ENCODE results near the gene MTOR.

MTOR gene

GRCh38 chr1:11151826-11152612 lies 110.3 kb downstream of the MTOR start:
- DNase-seq (ENCODE audit: low read depth in 1 of 2, low spot score in 1 of 2): no peak

DNA sequence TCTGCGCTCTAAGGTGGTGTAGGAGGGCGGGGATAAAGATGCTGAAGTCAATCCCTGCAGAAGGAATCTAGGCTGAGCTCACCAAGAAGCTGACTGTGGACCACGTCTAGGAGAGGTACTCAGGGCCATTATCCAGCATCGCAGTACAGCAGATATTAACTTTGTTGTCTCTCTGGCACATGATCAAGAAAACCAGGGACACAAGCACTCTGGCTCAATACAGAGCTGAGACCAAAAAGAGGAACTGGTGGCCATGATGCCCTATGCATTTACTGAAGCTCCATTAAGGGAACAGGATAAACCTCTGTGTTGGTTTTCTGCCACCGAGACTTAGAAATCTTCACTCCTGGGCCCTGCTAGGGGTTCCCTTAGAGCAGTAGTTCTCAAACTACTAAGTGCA lies 111.2 kb downstream of the MTOR start:
- no peak for DNase-seq (ENCODE audit: low read depth in 1 of 2, low spot score in 1 of 2)

- DNase-seq (ENCODE audit: low read depth in 1 of 2, low spot score in 1 of 2): no peak
Observed at GRCh38 chr1:11150326-11150725, 112.0 kb downstream of the MTOR start.

DNA sequence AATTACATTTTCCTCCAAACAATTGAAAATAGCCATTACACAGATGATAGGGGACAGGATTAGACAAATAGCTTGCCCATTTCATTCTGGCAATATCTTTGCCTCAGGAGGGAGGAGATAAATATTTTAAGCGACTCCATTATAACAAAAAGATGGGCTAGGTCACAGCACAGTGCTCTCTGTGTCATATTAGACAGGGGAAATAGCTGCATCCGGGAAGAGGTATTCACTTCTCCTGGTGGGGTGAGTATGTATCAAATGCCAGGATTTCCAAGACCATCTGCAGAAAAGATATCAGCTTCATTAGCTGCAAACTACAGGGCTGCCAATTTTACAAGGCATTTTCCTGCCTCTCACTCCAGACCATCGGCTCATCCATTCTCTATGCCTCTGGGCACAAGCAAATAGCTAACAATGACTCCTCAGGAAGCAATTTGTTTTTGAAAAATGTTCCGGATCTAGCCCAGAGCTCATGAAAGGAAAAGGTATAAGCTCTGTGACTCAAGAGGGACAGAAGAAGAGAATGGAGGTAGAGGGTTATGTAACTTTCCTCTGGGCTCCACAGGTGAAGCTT lies 115.1 kb downstream of the MTOR start:
- no peak for DNase-seq (ENCODE audit: low read depth in 1 of 2, low spot score in 1 of 2)

- DNase-seq (ENCODE audit: low read depth in 1 of 2, low spot score in 1 of 2): no peak
Observed at GRCh38 chr1:11145741-11146140, 116.6 kb downstream of the MTOR start.

DNA sequence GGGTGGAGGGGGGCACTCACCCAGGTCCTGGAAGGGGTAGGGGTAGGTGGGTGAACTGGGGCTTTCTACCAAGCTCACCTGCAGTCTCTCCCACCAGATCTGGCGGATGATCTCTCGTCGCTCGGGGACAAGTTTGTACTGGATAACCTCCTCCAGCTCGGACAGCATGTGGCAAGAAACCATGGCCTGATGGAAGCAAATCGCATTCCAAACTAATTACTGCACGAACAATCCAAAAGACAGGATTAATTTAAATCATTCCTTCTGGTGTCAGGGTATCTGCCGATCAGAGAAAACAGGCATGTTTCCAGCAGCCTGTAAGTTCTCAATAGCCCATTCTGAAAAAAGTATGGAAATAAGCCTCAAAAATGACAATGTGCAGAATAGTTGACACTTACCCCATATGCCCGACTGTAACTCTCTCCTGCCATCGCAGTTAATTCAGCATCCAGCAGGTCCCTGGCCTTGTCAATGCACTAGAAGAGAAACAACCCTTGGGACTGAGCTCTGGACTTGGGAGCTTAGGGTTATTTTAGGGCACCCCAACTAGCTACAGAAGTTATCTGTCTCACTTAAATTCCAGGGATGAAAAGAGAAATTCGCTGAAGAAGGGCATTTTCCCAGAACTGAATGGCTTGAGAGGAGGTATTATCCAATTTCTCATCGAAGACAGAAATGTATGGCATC lies 117.6 kb downstream of the MTOR start:
- no peak for DNase-seq (ENCODE audit: low read depth in 1 of 2, low spot score in 1 of 2)

- no peak for DNase-seq (ENCODE audit: low read depth in 1 of 2, low spot score in 1 of 2)
Observed at GRCh38 chr1:11143907-11144306, 118.4 kb downstream of the MTOR start.

DNA sequence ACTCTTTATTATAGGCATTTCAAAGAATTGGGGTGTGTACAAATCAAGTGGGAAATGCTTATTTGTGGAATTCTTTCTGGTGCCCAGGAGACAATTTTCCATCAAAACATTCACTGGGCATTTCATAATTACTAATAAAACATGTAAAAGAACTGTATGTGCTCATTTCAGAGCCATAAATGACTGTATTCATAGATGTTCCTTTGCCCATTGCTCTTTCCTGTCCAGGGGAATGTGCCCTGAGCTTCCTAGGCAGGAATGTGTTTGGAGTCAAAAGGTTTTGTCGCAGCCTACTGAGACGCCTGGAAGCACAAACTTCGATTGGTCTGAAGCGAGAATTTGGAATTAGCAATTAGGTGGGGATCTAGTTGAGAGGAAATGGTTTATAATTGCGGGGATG lies 119.0 kb downstream of the MTOR start:
- no peak for DNase-seq (ENCODE audit: low read depth in 1 of 2, low spot score in 1 of 2)

- no peak for DNase-seq (ENCODE audit: low read depth in 1 of 2, low spot score in 1 of 2)
Observed at GRCh38 chr1:11142618-11143391, 119.5 kb downstream of the MTOR start.

DNA sequence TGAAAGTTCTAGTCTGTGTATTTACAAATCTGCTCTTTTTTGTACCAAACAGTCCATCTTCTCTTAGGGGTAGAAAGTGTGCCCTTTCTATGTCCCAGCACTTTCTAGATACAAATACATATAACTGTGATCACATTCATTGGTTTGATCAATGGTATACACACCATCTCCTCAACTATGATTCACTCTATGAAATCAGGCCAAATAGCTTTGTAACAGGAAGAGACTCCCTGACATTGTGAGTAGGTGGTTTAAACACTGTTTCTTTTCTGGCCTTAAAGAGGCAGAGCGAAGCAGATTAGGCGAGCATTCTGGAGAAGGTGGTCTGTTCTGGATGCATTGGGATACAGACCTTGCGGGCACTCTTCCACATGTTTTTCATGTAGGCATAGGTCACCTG lies 123.4 kb downstream of the MTOR start:
- DNase-seq (ENCODE audit: low read depth in 1 of 2, low spot score in 1 of 2): no peak

DNA sequence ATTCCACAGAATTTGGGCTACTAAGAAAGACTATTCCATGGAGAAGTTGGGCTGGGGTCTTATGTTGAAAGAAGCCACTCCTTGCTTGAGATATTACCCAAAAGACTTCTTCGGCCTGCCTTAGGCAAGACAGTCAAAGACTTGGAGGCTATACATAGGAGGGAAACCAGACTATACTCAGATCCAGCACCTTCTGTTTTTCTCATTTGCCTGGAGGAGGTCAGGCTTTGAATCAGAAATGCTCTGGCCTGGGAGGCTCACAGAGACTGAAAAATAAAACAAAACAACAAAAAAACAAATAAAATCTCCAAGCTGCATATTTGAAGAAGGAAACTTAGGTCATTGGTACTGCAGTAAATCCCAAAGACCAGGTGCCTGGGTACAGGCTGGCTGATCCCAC lies 124.3 kb downstream of the MTOR start:
- DNase-seq (ENCODE audit: low read depth in 1 of 2, low spot score in 1 of 2): no peak

DNA sequence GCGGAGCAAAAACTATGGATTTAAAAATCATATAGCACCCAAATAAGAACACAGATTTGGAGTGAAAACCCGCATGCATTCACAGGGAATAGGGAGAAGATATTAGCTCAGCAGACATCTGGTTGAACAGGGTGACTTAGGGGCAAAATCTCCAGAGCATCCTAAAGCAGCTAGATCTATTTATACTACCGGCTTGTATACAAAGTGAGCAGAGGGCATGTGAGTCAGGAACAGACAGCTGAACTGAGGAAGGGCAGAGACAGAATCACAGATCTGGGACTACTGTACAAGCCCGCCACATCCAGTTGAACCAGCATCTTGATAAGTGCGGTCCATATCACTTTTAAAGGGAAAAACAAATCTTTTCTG lies 127.5 kb downstream of the MTOR start:
- no peak for DNase-seq (ENCODE audit: low read depth in 1 of 2, low spot score in 1 of 2)

DNA sequence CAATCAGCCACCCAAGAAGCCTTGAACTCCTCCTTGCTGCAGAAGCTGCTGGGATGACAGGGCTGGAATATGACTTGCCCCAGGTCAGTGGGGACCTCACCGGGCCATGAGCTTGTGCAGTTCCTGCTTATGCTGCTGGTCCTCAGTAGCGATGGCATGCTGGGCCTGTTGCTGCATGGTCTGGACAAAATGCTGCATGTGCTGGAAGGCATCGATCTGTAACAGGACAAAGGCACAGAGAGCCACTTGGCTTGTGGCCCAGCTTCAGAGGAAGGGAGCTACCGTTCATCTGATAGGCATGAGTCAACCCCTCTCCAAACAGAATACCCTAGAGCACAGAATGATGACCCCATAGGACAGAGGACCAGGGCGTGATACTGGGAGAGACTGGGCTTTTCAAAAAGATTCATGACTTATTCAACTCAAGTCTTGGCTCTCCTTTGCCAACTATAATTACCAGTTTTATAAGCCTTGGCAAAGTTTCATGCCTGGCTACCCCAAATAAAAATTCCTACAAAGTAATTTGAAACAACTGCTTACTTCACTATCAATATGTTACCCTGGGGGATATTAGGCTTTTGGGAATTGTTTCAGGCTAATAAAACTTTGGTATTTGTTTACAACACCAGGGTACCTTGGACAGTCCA lies 128.0 kb downstream of the MTOR start:
- DNase-seq (ENCODE audit: low read depth in 1 of 2, low spot score in 1 of 2): no peak

DNA sequence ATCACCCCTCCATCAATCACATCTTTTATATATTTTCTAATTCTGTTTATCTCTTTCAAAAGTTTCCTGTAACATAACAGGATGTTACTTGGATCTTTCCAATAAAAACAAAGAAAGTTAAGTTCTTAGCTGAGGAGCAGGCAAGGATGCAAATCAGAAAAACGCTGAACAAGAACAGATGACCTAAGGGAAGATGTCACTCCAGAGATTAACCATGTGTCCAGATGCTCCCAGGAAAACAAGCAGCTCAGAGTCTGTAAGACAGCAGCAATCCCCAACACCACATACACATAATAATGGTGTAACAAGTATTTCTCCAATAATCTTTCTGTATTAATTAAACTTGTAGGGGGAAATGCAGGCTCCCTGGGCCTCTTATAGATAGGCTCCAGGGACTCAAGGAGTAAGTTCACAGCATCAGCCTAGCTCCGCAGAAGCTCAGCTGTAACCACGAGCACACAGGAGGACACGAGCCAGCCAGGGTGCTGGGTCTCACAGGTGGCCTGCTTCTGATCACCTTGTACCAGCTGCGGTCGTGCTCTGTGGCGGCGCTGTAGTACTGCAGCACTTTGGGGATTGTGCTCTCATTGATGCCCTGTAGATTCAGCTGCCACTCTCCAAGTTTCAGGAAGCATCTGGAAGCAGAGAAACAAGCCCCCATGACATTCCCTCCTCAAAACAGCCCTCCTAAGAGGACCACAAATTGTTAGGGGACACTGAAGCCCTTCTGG lies 129.6 kb downstream of the MTOR start:
- no peak for DNase-seq (ENCODE audit: low read depth in 1 of 2, low spot score in 1 of 2)

DNA sequence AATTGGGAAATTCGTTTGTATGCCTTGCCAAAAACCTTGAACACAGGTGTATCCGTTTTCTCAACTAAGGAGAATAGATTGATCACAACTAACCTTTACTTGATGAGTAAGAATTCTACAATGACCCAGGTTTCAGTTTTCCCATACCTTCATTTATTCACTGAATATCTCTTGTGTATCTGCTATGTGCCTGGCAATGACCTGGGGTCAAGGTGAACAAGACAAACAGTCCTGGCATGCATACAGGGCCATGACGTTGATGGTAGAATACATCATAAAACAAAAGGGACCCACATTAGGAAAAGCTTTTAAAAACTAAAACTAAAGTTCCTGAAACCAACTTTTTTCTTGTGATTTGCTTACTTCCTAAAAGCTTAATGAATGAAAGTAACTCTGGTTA lies 130.5 kb downstream of the MTOR start:
- no peak for DNase-seq (ENCODE audit: low read depth in 1 of 2, low spot score in 1 of 2)

GRCh38 chr1:11130406-11130805 lies 131.9 kb downstream of the MTOR start:
- no peak for DNase-seq (ENCODE audit: low read depth in 1 of 2, low spot score in 1 of 2)

DNA sequence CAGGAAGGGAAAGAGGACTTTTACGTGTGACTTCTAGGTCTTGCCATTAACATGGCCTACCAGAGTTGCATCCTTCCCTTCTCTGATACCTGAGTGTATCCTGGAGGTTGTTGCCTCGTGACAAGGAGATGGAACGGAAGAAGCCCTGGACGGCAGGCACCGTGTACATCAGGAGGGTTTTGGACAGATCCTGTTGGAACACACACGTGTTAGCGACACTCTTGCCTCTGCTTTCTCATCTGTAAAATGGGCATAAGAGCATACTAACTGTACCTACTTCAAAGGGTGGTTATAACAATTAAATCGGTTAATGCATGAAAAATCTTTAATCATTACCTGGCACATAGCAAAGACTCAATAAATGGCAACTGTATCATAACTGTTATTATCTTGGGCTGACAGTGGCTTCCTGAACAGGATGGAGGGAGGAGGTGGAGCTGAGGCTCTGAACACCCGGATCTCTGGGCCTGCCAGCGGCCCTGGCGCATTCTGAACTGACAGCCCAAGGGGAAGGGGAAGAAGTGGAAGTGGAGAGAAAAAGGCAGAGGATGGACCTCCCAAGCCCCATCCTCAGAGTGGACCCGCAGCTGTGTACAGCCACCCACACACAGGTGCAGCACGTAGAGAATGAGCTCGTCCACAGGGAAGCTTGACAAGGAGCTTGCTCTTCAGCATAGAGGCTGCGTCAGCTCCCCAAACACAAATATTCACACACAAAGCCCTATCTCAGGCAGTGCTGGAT lies 132.5 kb downstream of the MTOR start:
- no peak for DNase-seq (ENCODE audit: low read depth in 1 of 2, low spot score in 1 of 2)

- DNase-seq (ENCODE audit: low read depth in 1 of 2, low spot score in 1 of 2): no peak
Observed at GRCh38 chr1:11126569-11126968, 135.8 kb downstream of the MTOR start.

- no peak for DNase-seq (ENCODE audit: low read depth in 1 of 2, low spot score in 1 of 2)
Observed at GRCh38 chr1:11125931-11126330, 136.4 kb downstream of the MTOR start.

DNA sequence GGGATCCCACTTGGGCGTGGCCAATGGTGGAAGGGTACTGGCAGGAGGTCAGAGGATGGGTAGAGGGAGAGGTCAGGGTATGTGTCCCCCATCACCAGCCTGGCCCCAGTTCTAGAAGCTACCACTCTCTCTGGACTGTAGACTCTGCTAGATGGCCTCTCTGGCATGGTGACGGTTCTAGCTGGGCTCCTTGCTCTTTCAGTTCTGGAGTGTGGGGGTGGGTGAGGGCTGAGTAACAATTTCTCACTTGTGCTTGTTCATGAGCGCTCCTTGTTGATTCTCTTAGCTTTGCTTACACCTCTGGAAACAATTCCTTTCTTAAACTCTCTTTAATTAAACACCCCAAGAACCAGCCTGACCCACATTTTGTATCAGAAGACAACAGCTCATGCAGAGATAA lies 137.4 kb downstream of the MTOR start:
- no peak for DNase-seq (ENCODE audit: low read depth in 1 of 2, low spot score in 1 of 2)
